Adipose tissue (tissue), 3 donors: ENCODE results near the gene ADD3. TPM values are rescaled to one million over a fixed set of nuclear protein-coding genes. Genes with fewer than 3 reads are reported as not detected.

Experiments used
- H3K27ac ChIP-seq: one replicate; pipeline ENCODE4 v1.5.1; 2013; ENCODE audit warnings: low read depth, low read length
- WGBS, 3 donors: extraction: QIAGEN DNeasy Blood & Tissue Kit; methylation state at CpG; one replicate each; pipeline ENCODE4 v1.1.7; 2013; 5-methylcytosine and 5-hydroxymethylcytosine counted together
- polyA plus RNA-seq, 3 donors: library from polyadenylated mRNA; stranded (reverse); fragments of 200-250 nt; gene quantifications; one replicate each; pipeline ENCODE4 v1.2.3, GENCODE V29; 2013
- donor health status: healthy with polysubstance abuse.
- donor health status: Bipolar disorder and iron deficiency.
- donor health status: healthy.

Gene ADD3
- polyA plus RNA-seq, 3 donors: 26.1 to 131 (median 39.8) TPM

- no peak overlapping the region for H3K27ac ChIP-seq
- 6 to 18% (median 15%) methylated on average over 2 of the region's 2 CpGs for WGBS, 3 donors
Measured at GRCh38 chr10:109996225-109996624, 11.6 kb upstream of the ADD3 start.

DNA sequence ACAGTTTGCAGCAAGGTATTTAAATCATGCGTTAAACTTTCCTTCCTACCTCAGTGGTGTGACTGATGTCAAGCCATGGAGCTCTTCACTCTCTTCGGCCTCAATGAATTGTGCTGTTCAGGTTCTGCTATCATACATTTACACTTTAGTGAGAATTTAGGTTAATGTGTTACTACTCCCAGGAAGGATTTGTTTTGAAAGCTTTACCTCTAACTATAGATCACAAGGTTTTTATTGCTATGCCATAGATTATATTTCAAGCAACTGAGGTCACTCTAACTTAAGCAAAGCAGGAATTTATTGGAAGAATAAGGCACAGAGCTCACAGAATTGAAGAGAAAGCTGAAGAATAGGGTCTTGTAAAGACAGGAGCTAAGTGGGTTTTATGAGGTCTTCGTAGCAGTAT, 11.0 kb upstream of the ADD3 start:
- no peak overlapping the region for H3K27ac ChIP-seq
- WGBS, 3 donors: 56 to 76% (median 67%) methylated on average over 3 of the region's 3 CpGs

DNA sequence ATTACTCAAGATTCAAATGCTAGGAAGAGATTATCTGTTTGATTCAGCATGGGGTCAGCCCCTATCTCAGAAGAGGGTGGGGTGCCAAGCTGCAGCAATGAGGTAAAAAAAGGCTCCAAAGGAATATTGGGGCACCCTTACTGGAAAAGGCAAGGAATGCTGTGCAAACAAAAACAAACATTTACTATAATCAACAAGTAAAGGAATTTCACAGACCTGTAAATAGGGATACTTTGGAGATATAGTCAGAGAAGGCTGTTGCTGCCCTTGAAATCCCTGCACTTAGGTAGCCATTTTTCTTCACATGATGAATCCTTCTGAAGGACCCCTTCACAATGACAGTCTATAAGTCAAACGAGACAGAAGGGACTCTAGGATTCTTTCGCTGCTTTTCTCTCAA, 10.6 kb upstream of the ADD3 start:
- no peak overlapping the region for H3K27ac ChIP-seq
- WGBS, 3 donors: 83 to 89% (median 89%) methylated on average over 2 of the region's 2 CpGs

DNA sequence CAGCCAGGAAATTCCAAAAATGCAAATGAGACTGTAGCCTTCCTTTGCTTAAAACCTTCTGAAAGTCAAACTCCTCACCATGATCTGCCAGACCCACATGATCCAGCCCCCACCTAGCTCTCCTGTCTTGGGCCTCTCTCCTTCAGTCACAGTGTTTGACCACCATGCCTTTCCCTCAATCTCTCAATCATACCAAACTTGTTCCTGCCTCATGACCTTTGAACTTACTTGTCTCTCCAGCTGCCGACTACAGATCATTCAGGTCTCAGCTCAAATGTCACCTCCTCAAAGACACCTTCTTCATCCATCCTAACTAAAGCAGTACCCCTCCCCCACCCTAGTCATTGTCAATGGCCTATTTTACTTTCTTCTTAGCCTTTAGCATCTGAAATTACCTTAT, 9.3 kb upstream of the ADD3 start:
- no peak overlapping the region for H3K27ac ChIP-seq
- 18 to 72% (median 69%) methylated on average over 1 of the region's 1 CpG for WGBS, 3 donors

- H3K27ac ChIP-seq: no peak overlapping the region
- 58 to 75% (median 66%) methylated on average over 2 of the region's 2 CpGs for WGBS, 3 donors
Measured at GRCh38 chr10:110002801-110003523, 4.8 kb upstream of the ADD3 start.

DNA sequence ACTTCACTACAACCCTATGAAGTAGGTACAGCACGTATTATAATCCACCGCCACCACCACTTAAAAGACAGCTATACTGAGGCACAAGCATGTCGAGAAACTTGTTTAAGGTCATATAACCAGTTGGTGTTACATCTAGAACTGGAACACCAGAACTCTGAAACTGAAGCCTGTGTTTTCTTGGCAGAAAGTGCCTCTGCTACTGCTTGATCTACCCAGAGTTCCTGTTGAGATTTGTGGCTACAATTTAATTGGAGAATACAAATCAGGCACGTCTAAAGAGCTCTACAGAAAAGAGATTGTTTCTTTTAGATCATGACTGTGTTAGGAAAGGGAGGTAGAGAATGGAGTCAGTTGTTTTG, 4.3 kb upstream of the ADD3 start:
- WGBS, 3 donors: 31 to 73% (median 71%) methylated on average over 4 of the region's 4 CpGs
- H3K27ac ChIP-seq: no peak overlapping the region

DNA sequence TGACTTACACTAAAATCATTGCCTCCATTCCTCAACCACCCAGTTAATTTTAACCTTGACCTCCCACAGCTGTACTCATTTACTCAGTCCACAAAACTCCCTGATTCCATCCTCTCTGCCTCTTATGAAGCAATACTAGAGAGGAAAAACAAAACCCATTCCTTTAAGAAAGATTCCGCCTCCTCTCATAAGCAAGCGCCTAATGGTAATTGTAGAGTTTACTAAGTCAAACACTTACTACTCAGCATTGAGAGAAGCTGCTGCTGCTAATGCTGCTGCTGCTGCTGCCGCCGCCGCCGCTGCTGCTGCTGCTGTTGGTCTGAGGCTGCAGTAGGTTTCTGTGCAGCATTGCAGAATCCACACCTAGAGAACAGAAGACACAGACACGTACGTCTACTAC, 2.1 kb upstream of the ADD3 start:
- H3K27ac ChIP-seq: no peak overlapping the region
- 15 to 45% (median 35%) methylated on average over 8 of the region's 8 CpGs for WGBS, 3 donors

DNA sequence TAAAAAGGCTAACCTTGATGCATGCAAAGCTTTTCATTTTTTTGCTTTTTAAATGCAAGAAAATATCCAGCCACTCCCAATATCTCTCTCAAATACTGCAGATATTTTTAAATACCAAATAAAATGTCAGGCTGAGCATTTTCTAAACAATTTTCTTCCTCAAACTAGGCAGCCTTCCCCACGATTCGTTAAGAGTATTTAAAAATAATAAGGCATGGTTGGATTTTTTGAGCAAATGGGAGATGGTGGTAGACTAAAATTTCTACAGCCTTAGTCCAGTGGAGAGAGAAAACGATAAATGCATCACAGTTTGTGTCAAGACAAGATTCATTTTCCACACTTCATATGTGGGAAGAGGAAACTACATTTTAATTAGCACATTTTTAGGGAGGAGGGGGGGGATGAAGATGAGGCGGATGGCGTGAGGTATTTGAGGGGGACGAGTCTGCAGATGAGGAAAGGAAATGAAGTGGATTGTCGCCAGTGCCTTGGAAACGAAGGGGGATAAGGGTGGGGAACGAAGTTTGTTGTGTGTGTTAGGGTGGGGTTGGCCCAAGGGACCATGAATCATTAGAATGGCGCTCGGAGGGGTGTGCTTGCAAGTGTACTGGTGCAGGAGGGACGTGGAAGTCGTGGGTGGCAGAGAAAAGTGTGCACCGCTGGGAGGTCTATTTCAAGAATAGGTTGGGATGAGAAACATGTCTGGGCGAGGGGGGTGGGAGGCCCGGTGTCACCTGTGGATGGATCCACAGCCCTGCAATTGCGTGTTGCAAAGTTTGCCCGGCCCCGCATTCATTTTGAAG, 1.2 kb upstream of the ADD3 start:
- WGBS, 3 donors: 19 to 52% (median 28%) methylated on average over 19 of the region's 19 CpGs

DNA sequence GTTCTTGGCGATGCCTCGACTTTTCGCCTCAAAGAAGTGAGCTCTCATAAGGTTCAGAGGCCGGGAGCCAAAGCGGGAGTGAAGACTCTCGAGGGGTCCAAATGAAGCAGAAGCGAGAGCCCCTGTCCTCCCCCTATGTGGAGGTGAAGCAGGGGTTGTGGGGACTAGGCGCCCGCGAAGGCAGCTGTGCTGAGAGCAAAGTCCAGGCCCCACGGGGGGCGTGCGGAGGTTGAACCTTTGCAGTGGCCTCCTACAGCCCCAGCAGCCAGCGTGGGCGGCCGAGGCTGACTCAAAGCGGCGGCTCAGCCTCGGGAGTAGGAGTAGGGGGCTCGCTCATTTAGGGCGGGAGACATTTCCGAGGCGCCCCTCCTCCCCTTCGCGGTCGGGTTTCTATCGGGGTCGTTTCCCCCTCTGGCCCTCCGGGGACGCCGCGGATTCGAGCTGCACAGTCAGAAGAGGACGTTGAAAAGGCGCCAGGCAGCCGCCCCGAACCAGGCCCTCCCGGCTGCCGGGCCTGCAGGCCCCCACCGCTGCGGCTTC, 553 bp upstream of the ADD3 start:
- 6 to 8% (median 7%) methylated on average over 30 to 41 of the region's 41 CpGs for WGBS, 3 donors
- H3K27ac ChIP-seq: peak overlapping the region; percentile 29

More for the DNA sequence above, 1.2 kb upstream of the ADD3 start:
- H3K27ac ChIP-seq: peak overlapping the region; percentile 29

GRCh38 chr10:110008518-110009339, 945 bp downstream of the ADD3 start:
- peak overlapping the region; percentile 13 for H3K27ac ChIP-seq
- WGBS, 3 donors: 1 to 2% (median 1%) methylated on average over 30 of the region's 30 CpGs

DNA sequence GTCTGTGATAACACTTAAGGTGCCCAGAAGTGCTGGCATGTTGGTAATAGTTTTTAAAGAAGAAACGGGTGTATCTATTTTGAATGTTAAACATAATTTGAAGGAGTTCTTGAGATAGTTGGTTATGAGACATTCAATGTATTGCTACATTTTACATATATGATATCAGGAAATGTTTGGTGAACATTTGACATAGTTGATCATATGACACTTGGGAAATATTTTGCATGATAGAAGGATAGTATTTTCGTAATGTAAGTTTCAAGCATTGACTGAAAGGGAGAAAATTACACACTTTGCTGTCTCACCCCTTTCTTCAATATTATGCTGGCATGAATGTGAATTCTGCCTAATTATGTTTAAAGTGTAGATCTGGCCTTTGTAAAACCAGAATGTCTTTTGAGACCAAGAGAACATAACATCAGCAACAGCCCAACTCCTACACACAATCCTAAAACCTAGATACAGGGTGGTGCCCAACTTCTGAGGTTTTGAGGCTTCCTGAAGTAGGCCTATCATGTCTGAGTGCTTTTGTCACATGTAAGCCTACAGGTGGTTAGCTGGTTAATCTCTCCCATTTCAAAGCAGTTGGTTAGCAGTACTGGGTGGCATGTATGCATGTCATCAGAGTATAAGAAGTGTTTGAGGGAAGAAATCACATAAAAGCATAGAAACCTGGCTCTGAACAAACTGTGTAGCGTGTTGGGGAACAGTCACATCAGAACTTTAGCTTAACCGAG, 2.1 kb downstream of the ADD3 start:
- no peak overlapping the region for H3K27ac ChIP-seq
- WGBS, 3 donors: 21 to 56% (median 55%) methylated on average over 4 of the region's 4 CpGs

GRCh38 chr10:110010486-110011378, 2.9 kb downstream of the ADD3 start:
- no peak overlapping the region for H3K27ac ChIP-seq
- 24 to 51% (median 49%) methylated on average over 2 of the region's 2 CpGs for WGBS, 3 donors

- no peak overlapping the region for H3K27ac ChIP-seq
- WGBS, 3 donors: 17 to 58% (median 58%) methylated on average over 3 of the region's 3 CpGs
Measured at GRCh38 chr10:110011681-110012080, 3.9 kb downstream of the ADD3 start.

GRCh38 chr10:110013630-110014293, 6.0 kb downstream of the ADD3 start:
- H3K27ac ChIP-seq: no peak overlapping the region
- WGBS, 3 donors: 43 to 58% (median 46%) methylated on average over 4 of the region's 4 CpGs

GRCh38 chr10:110016039-110016438, 8.3 kb downstream of the ADD3 start:
- no peak overlapping the region for H3K27ac ChIP-seq

- 47 to 55% (median 51%) methylated on average over 4 of the region's 4 CpGs for WGBS, 3 donors
- H3K27ac ChIP-seq: no peak overlapping the region
Measured at GRCh38 chr10:110017052-110017451, 9.3 kb downstream of the ADD3 start.

DNA sequence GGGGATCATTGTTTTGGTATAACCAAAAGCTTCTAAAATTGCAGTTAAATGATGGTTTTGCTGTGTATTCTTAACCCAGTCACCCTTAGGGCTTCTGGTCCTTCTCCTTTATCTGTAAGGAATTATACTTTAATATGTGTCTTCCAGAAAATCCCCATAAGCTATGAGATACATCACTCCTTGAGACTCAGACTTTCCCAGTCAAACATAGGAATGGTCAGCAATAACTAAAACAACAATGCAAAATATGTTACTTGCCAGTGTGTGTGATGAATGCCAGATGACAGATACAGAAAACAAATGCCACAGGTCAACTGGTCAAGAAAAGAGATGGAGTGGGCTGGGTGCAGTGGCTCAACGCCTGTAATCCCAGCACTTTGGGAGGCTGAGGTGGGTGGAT, 10.1 kb downstream of the ADD3 start:
- no peak overlapping the region for H3K27ac ChIP-seq
- 74 to 87% (median 76%) methylated on average over 1 of the region's 1 CpG for WGBS, 3 donors
